ENCODE data around the gene PAQR9. TPM values are rescaled to one million over a fixed set of nuclear protein-coding genes. Genes with fewer than 3 reads are reported as not detected.
A peak's percentile ranks its signal among the peaks of the same experiment; 100 is the strongest.

PAQR9 gene
- polyA plus RNA-seq, 4 donors = not detected

GRCh38 chr3:142965581-142965980 is 2.1 kb upstream of the PAQR9 start:
- WGBS, 3 donors = 74 to 87% (median 80%) methylated on average over 3 of the region's 3 CpGs
- Histone ChIP-seq H3K27me3 (ENCODE audit: control insufficient read depth in 3 of 3, insufficient read depth in 3 of 3, low read length in 3 of 3) (peaks cover 18 to 56% (median 18%) of the 10 kb centered on the region in 3 donors), H3K4me1 (ENCODE audit: control insufficient read depth in 3 of 3, insufficient read depth in 2 of 3, low read depth in 1 of 3, low read length in 2 of 3) (peaks cover 0 to 3% (median 0%) of the 10 kb centered on the region in 3 donors), H3K4me3 (ENCODE audit: low read depth in 1 of 3, low read length in 3 of 3) (no peak overlapping the region), H3K36me3 (ENCODE audit: control insufficient read depth in 3 of 3, insufficient read depth in 2 of 3, low read depth in 1 of 3, low read length in 3 of 3) (no peaks in the 10 kb centered on the region), H3K9me3 (ENCODE audit: control insufficient read depth in 2 of 2, insufficient read depth in 1 of 2, low read depth in 1 of 2, low read length in 1 of 2) (peaks cover 0 to 10% of the 10 kb centered on the region in 2 donors), H3K27ac (ENCODE audit: low read depth in 1 of 3, low read length in 2 of 3) (no peak overlapping the region)
- FAIRE-seq (no peak), DNase-seq (no peak)

- 1 to 2% (median 1%) methylated on average over 24 to 35 of the region's 35 CpGs for WGBS, 3 donors
- Histone ChIP-seq H3K4me3 (ENCODE audit: low read depth in 1 of 3, low read length in 3 of 3) (peak overlapping the region in 2 of 3 donors; percentile 6 to 55), H3K27me3 (ENCODE audit: control insufficient read depth in 3 of 3, insufficient read depth in 3 of 3, low read length in 3 of 3) (peaks cover 18 to 60% (median 21%) of the 10 kb centered on the region in 3 donors), H3K4me1 (ENCODE audit: control insufficient read depth in 3 of 3, insufficient read depth in 2 of 3, low read depth in 1 of 3, low read length in 2 of 3) (peaks cover 0 to 3% (median 0%) of the 10 kb centered on the region in 3 donors), H3K27ac (ENCODE audit: low read depth in 1 of 3, low read length in 2 of 3) (no peak overlapping the region), H3K9me3 (ENCODE audit: control insufficient read depth in 2 of 2, insufficient read depth in 1 of 2, low read depth in 1 of 2, low read length in 1 of 2) (peaks cover 0 to 10% of the 10 kb centered on the region in 2 donors), H3K36me3 (ENCODE audit: control insufficient read depth in 3 of 3, insufficient read depth in 2 of 3, low read depth in 1 of 3, low read length in 3 of 3) (no peaks in the 10 kb centered on the region)
- DNase-seq (peak in 1 of 2 donors; percentile 22), FAIRE-seq (no peak)
Observed at GRCh38 chr3:142963234-142963515, 299 bp downstream of the PAQR9 start.

- Histone ChIP-seq H3K27me3 (ENCODE audit: control insufficient read depth in 3 of 3, insufficient read depth in 3 of 3, low read length in 3 of 3) (peaks cover 18 to 61% (median 23%) of the 10 kb centered on the region in 3 donors), H3K4me3 (ENCODE audit: low read depth in 1 of 3, low read length in 3 of 3) (peak overlapping the region in 1 of 3 donors; percentile 55), H3K9me3 (ENCODE audit: control insufficient read depth in 2 of 2, insufficient read depth in 1 of 2, low read depth in 1 of 2, low read length in 1 of 2) (peaks cover 0 to 10% of the 10 kb centered on the region in 2 donors), H3K4me1 (ENCODE audit: control insufficient read depth in 3 of 3, insufficient read depth in 2 of 3, low read depth in 1 of 3, low read length in 2 of 3) (peaks cover 0 to 3% (median 0%) of the 10 kb centered on the region in 3 donors), H3K36me3 (ENCODE audit: control insufficient read depth in 3 of 3, insufficient read depth in 2 of 3, low read depth in 1 of 3, low read length in 3 of 3) (no peaks in the 10 kb centered on the region), H3K27ac (ENCODE audit: low read depth in 1 of 3, low read length in 2 of 3) (no peak overlapping the region)
- WGBS, 3 donors = 57 to 65% (median 64%) methylated on average over 63 of the region's 63 CpGs
- FAIRE-seq (no peak), DNase-seq (peak in 1 of 2 donors; percentile 16)
Observed at GRCh38 chr3:142962520-142963233, 797 bp downstream of the PAQR9 start.

DNA sequence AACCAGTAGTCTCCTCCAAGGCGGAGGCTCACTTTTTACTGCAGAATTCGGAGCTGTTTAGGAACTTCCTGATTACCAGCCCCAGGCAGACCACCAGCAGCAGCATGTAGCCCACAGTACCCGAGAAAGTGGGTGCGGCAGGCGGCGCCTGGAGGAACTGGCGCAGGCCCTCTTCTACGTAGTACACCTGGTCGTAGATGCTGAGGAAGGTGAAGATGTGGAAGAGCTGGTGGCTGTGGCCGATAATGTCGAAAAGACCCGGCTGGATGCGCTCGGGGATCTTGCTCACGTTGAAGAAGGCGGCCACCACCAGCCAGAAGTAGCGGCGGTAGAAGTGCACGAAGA is 1.3 kb downstream of the PAQR9 start:
- DNase-seq = no peak
- Histone ChIP-seq H3K27ac (ENCODE audit: low read depth in 1 of 3, low read length in 2 of 3) (no peak overlapping the region), H3K9me3 (ENCODE audit: control insufficient read depth in 2 of 2, insufficient read depth in 1 of 2, low read depth in 1 of 2, low read length in 1 of 2) (peaks cover 0 to 10% of the 10 kb centered on the region in 2 donors), H3K4me3 (ENCODE audit: low read depth in 1 of 3, low read length in 3 of 3) (no peak overlapping the region), H3K4me1 (ENCODE audit: control insufficient read depth in 3 of 3, insufficient read depth in 2 of 3, low read depth in 1 of 3, low read length in 2 of 3) (peaks cover 0 to 3% (median 0%) of the 10 kb centered on the region in 3 donors), H3K27me3 (ENCODE audit: control insufficient read depth in 3 of 3, insufficient read depth in 3 of 3, low read length in 3 of 3) (peaks cover 18 to 61% (median 23%) of the 10 kb centered on the region in 3 donors), H3K36me3 (ENCODE audit: control insufficient read depth in 3 of 3, insufficient read depth in 2 of 3, low read depth in 1 of 3, low read length in 3 of 3) (no peaks in the 10 kb centered on the region)
- no peak for FAIRE-seq
- WGBS, 3 donors = 95 to 97% (median 95%) methylated on average over 19 of the region's 19 CpGs

DNA sequence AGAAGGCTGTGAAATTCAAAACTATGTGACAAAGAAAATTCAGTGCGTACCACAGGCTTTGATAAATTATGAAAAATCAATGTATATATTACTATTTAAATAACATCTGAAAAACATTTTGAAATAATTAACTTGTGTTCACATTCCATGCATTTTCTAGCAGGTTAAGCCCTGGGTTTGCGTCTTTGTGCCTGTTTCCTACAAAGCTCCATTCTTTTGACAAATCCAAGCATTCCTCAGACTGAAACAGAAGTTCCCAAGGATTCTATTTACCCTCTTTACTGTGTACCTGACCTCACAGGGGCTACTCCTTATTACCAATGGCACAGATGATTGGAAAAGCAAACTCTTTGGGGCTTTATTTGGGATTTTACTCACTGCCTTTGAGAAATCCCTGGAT is 1.9 kb downstream of the PAQR9 start:
- Histone ChIP-seq H3K27ac (ENCODE audit: low read depth in 1 of 3, low read length in 2 of 3) (no peak overlapping the region), H3K4me3 (ENCODE audit: low read depth in 1 of 3, low read length in 3 of 3) (no peak overlapping the region), H3K9me3 (ENCODE audit: control insufficient read depth in 2 of 2, insufficient read depth in 1 of 2, low read depth in 1 of 2, low read length in 1 of 2) (peaks cover 0 to 10% of the 10 kb centered on the region in 2 donors), H3K4me1 (ENCODE audit: control insufficient read depth in 3 of 3, insufficient read depth in 2 of 3, low read depth in 1 of 3, low read length in 2 of 3) (peaks cover 0 to 3% (median 0%) of the 10 kb centered on the region in 3 donors), H3K27me3 (ENCODE audit: control insufficient read depth in 3 of 3, insufficient read depth in 3 of 3, low read length in 3 of 3) (peaks cover 18 to 63% (median 23%) of the 10 kb centered on the region in 3 donors), H3K36me3 (ENCODE audit: control insufficient read depth in 3 of 3, insufficient read depth in 2 of 3, low read depth in 1 of 3, low read length in 3 of 3) (no peaks in the 10 kb centered on the region)
- DNase-seq (no peak), FAIRE-seq (no peak)
- WGBS, 3 donors = 54 to 80% (median 75%) methylated on average over 2 of the region's 2 CpGs

DNA sequence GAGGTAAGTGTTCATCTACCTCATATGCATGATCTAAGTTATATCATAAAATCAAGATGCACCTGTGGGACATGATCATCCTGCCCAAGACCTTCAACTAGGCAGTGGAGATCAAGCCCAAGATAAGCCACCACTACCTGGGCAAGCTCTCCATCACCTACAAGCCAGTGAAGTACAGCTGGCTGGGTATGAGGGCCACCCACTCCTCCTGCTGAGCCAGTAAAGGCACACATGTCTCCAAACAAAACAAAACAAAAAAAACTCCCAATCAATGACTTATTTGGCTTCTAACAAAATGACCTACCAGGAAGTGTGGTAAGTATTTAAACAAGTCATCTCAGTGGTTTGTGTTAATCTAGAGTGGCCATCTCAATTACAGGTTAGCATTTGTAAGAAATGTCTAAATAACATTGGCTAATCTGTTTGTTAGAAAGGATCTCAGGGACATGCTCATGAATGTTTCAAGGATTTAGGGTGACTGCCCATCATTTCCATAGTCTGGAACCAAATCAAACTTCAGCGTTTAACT is 3.1 kb downstream of the PAQR9 start:
- Histone ChIP-seq H3K36me3 (ENCODE audit: control insufficient read depth in 3 of 3, insufficient read depth in 2 of 3, low read depth in 1 of 3, low read length in 3 of 3) (no peaks in the 10 kb centered on the region), H3K27ac (ENCODE audit: low read depth in 1 of 3, low read length in 2 of 3) (no peak overlapping the region), H3K4me1 (ENCODE audit: control insufficient read depth in 3 of 3, insufficient read depth in 2 of 3, low read depth in 1 of 3, low read length in 2 of 3) (peaks cover 0 to 3% (median 0%) of the 10 kb centered on the region in 3 donors), H3K27me3 (ENCODE audit: control insufficient read depth in 3 of 3, insufficient read depth in 3 of 3, low read length in 3 of 3) (peaks cover 18 to 56% (median 19%) of the 10 kb centered on the region in 3 donors), H3K4me3 (ENCODE audit: low read depth in 1 of 3, low read length in 3 of 3) (no peak overlapping the region), H3K9me3 (ENCODE audit: control insufficient read depth in 2 of 2, insufficient read depth in 1 of 2, low read depth in 1 of 2, low read length in 1 of 2) (peaks cover 0 to 10% of the 10 kb centered on the region in 2 donors)
- FAIRE-seq (no peak), DNase-seq (no peak)
- WGBS, 3 donors = 84 to 91% (median 89%) methylated on average over 1 of the region's 1 CpG

- 44 to 64% (median 46%) methylated on average over 6 of the region's 6 CpGs for WGBS, 3 donors
- H3K27me3 ChIP-seq (ENCODE audit: control insufficient read depth in 3 of 3, insufficient read depth in 3 of 3, low read length in 3 of 3) = peaks cover 15 to 50% (median 16%) of the 10 kb centered on the region in 3 donors
- H3K27ac ChIP-seq (ENCODE audit: low read depth in 1 of 3, low read length in 2 of 3) = no peak overlapping the region
- no peak overlapping the region for H3K4me3 ChIP-seq (ENCODE audit: low read depth in 1 of 3, low read length in 3 of 3)
- H3K4me1 ChIP-seq (ENCODE audit: control insufficient read depth in 3 of 3, insufficient read depth in 2 of 3, low read depth in 1 of 3, low read length in 2 of 3) = no peaks in the 10 kb centered on the region
- no peak for FAIRE-seq
- H3K36me3 ChIP-seq (ENCODE audit: control insufficient read depth in 3 of 3, insufficient read depth in 2 of 3, low read depth in 1 of 3, low read length in 3 of 3) = no peaks in the 10 kb centered on the region
- DNase-seq = no peak
- peaks cover 0 to 10% of the 10 kb centered on the region in 2 donors for H3K9me3 ChIP-seq (ENCODE audit: control insufficient read depth in 2 of 2, insufficient read depth in 1 of 2, low read depth in 1 of 2, low read length in 1 of 2)
Observed at GRCh38 chr3:142958707-142959106, 4.8 kb downstream of the PAQR9 start.

GRCh38 chr3:142953443-142953842 is 10.0 kb downstream of the PAQR9 start:
- no peaks in the 10 kb centered on the region for H3K9me3 ChIP-seq (ENCODE audit: control insufficient read depth in 2 of 2, insufficient read depth in 1 of 2, low read depth in 1 of 2, low read length in 1 of 2)
- no peak overlapping the region for H3K4me3 ChIP-seq (ENCODE audit: low read depth in 1 of 3, low read length in 3 of 3)
- peaks cover 0 to 32% (median 2%) of the 10 kb centered on the region in 3 donors for H3K27me3 ChIP-seq (ENCODE audit: control insufficient read depth in 3 of 3, insufficient read depth in 3 of 3, low read length in 3 of 3)
- no peaks in the 10 kb centered on the region for H3K4me1 ChIP-seq (ENCODE audit: control insufficient read depth in 3 of 3, insufficient read depth in 2 of 3, low read depth in 1 of 3, low read length in 2 of 3)
- H3K36me3 ChIP-seq (ENCODE audit: control insufficient read depth in 3 of 3, insufficient read depth in 2 of 3, low read depth in 1 of 3, low read length in 3 of 3) = no peaks in the 10 kb centered on the region
- WGBS, 3 donors = 78 to 81% (median 79%) methylated on average over 3 of the region's 3 CpGs
- no peak for FAIRE-seq
- H3K27ac ChIP-seq (ENCODE audit: low read depth in 1 of 3, low read length in 2 of 3) = no peak overlapping the region
- no peak for DNase-seq
